GM19468 (cell line): ENCODE measurements around the gene KRABD2.
"Not testable (repeated sequence)": the region's sequence is repeated elsewhere in the genome, so short reads cannot be mapped to it uniquely, and the experiment has no call there.

ENCODE experiments used
- ATAC-seq: cut with Tn5 transposase; IDR thresholded peaks from one replicate; pipeline ENCODE4 v1.9.1; 2021; ENCODE audit warnings: mild to moderate bottlenecking, moderate library complexity, moderate number of reproducible peaks; ENCODE audit not compliant: unreplicated experiment; ENCODE audit errors: extremely low read depth

KRABD2 gene

DNA sequence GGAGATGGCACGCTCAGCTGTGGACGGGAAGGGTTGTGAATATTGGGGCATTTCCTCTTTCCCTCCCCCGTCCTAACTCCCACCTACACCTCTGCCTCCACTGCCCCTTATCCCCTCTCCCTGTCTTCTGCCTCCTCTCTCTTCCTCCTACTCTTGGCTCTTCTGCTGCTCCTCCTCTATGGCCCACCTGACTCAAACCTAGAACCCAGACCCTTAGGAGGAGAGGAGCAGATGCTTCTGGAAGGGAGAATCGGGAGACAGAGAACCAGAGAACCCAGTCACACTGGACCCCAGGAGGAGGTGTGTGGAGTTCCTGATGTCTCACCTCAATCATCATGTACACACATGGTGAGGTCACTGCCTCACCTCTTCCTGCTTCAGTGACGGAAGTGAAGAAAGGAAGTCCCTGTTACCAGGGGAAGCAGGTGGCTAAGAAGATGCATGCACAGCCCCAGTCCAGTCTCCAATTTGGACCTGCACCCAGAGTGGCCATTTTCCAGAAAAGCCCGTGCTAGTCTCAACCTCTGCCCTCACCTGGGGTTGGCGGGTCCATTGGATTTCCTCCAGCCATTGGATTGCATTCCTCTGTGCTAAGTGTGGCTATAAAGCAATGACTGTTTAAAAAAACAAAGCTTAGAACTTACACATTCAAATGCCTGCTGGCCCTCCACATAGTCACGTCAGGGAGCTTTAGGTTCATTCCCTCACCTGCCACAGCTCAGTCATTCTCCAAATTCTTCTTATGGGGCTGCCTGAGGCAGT lies 17.1 kb upstream of the KRABD2 start:
- ATAC-seq, result no peak

DNA sequence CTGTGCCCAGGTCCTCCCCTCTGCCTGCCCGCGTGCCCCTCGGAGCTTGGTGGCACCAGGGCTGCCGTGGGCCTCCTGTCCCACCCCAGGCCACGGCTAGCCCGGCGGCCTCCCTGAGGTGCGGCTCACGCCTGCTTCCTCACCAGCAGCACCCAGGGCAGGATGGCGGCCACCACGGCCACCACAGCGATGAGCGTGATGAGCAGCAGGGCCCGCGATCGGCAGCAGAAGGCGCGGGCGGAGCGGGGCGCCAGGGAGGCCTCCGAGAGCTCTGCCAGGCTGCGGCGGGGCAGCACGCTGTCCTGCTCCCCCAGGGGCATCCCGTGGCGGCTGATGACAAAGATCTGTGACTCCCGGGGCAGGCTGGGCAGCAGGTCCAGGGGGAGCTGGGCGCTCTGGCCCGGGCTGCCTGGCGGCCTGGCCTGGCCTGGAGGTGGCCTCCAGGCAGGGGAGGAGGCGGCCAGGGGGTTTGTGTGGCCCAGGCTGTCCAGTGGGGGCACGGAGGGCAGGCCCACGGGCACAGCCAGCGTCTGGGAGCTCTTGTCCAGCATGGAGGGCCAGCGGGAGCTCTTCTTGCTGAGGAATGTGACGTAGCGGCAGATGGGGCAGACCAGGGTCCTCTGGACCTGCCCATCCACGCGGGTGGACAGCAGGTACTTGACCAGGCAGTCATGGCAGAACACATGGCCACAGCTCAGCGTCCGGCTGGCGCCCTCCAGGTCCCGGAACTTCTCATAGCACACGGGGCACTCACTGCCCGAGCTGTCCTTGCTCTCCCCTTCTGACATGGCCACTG lies 16.4 kb upstream of the KRABD2 start:
- ATAC-seq, result no peak

DNA sequence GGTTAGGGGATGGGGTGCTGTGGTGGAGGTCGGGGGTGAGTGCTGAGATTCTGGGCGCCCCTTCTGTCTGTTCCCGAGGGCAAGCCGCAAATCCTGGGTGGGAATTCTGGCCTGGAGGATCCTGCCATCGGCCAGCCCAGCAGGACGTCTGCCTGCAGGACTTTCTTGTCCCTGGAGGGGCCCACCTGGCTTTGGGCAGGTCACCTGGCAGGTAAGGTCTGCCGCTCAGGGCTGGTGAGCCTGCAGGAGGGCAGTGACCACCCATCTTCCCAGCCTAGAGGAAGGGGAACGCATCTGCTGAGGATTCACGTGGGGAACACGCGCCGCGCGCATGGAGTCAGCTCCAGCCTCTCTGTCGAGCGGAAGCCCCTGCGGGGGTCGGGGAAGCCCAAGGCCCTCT lies 15.8 kb upstream of the KRABD2 start:
- no peak for ATAC-seq

DNA sequence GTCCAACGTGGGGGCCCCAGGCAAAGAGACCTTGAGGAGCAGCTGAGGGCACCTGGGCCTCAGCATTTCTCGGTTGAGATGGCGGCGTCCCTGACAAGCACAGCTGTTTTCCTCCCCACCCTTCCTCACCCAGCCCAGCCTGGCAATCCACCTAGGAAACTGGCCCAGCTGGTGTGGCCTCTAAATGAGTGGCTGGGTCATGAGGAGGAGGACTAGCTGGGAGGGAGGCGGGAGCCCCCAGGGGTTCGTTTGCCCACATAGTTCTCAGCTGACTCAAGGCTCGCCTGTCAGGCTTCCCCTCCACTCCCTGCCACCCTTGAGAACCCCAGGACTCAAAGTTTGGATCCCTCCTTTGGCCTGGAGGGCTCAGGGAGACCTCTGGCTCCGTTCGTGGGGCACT lies 15.2 kb upstream of the KRABD2 start:
- no peak for ATAC-seq

DNA sequence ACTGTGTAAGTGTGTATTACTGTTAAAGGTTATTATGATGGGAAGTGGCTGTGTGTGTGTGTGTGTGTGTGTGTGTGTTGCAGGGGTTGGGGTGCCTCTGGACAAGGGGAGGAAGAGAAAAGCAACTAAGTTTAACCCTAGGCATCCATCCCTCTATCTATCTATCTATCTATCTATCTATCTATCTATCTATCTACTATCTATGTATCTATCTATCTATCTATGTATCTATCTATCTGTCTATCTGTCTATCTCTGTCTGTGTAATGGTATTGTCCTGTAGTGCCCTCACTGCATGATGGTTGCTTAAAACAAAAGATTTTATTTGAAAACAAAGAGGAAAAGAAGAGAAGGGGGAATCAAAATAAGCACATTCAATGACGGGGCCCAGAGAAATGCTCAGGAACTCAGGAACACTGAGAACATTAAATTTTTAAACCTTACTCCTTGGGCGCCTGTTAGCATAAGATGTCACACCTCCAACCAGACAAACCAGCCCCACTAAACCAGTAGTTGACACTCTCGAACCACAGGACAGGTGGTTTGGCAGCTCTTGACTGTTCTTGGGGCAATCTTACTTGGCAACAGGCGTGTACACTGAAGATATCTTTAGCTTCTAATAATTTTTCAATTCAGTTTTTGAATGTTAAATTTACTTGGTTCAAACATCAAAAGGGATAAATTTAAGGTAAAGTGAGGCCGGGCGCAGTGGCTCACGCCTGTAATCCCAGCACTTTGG lies 11.6 kb upstream of the KRABD2 start:
- no peak for ATAC-seq

DNA sequence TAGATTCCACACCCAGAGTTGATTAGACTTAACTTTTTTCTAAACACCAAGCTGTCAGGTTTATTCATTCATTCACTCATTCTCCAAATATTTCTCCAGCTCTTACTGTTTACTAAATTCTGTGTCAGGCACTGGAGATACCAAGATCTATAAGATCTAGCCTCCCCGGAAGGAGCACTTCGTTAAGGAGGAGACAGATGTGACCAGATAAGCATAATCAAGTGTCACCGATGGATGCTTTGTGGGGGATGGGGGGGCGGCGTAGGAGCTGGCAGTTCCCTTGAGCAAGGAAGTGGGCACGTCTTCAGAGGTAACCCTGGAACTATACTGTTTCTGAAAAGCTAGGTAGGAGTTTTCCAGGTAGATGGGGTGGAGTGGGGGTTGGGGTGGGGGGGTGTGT lies 10.3 kb upstream of the KRABD2 start:
- ATAC-seq, result no peak

DNA sequence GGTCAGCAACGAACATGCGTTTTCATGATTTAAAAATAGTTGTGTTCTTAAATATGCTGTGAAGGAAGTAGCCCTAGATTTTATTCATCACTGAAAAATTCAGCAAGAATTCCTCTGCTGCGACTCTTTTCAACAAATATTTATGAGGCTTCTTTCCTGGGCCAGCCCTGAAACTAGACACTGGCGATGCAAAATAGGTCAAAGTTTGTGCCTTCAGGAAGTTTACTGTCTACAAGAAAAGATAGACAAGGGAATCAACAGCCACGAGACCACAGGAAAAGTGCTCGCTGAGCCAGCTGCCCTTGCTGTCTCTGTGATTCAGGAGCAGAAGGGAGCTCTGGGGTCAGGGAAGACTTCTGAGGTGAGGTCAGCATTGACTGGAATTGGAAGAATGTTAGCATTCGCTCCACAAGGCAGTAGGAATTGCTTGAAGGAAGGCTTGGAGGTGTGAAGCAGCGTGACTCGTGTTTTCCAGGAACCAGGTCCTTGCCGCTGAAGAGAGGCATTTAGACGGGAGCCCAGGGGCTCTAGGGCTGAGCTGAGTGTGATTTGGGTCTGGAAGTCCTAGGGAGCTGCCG lies 8.4 kb upstream of the KRABD2 start:
- no peak for ATAC-seq

DNA sequence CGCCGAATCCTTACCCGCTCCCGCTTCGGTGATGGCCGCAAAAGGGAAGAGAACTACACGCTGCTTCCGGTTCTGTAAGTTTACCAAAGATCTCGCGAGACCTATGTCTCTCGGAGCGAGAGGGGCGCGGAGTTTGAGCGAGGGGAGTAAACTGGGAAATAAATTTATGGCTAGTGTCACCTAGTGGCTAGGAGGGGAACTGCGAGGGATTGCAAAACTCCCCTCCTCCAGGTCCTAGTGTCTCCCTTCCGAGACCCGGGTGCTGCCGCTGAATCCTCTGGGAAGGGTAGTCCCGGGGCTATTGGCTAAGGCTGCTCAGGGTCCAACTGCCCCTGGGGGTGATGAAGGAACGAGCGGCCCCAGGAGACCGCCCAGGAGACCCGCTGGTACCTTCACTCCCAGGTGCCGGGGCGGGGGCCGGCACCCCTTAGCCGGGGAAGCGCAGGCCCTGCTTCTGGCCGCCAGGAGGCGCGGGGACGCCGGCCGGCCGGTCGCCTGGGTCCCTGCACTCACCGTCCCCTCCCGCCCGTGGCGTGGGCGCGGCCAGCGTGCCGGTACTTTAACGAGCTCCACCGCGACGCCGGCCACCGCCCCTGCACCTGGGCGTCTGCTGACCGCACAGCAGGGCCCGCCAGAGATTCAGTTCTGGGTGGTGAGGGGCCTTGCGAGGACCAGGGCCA lies 6.8 kb upstream of the KRABD2 start, which contains the start of gene RPL26:
Gene RPL26, minus strand, starts transcription at position 51 of the 680 bp plus-strand sequence. CDS start 883 bp downstream, outside the sequence.
- peak; percentile 75 for ATAC-seq

DNA sequence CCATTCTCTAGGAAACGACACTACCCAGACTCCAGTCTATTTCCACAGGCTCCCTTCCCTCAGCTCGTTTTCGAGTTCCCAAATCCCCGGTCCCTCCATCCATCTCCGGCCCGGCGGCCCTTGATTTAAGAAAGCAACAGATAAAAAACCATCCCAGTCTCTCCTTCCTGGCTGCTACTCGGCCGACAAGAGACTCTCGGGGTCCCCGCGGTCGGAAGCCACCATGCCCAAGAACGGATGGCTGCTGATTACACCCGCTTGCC lies 6.3 kb upstream of the KRABD2 start:
- ATAC-seq, result no peak

DNA sequence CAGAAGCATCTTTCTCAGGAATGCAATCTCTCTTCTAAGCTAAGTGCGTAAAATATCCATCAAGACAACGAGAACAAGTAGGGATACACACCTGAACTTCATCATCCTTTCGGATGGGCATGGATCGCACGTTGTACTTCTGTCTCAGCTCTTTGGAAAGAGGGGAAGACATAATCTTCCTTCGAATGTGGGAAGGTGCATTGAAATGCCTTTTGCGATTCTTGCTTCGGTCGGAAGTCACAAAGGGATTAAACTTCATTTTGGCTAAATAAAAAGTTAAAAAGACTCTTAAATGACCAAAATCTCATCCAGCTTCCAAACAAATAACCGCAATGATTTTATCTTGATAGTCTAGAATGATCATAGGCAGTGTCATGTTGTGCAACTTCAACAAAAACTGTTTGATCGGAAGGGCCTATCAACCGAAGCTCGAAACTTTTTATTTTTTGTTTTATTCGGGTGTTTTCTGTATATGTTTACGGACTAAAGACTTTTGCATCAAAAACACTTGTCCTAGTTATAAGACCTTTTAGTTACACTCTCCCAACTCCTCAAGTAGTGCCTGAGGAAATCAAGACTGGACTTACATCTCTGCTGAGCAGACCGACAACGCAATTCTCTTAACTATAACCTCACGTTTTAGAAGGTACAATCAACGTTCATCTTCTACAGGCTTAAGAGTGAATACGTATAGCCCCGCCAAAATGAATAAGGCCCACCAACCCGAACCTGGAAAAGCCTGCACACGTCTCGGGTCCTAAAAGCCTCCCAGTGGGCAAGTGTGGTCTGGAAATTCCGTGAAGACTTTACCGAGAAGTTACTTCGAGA lies 5.8 kb upstream of the KRABD2 start:
- ATAC-seq, result no peak

DNA sequence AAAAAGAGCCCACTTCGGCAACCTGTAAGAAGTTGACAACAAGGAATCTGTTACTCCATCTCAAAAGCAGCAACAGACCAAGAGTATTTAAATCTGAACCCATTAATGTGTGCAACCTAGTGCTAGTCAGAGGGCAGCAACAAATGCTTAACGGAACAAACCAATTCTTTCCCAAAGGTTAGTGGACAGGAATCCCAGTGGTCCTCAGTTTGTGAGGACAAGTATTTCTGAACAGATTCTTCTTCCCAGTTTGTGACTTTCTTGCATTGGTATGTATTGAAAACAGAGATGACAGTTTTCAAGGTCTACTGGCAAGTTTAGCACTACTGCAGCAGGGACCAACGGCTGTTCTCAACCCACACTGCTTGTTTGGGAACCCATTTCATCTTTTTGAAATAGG lies 3.5 kb upstream of the KRABD2 start:
- no peak for ATAC-seq

DNA sequence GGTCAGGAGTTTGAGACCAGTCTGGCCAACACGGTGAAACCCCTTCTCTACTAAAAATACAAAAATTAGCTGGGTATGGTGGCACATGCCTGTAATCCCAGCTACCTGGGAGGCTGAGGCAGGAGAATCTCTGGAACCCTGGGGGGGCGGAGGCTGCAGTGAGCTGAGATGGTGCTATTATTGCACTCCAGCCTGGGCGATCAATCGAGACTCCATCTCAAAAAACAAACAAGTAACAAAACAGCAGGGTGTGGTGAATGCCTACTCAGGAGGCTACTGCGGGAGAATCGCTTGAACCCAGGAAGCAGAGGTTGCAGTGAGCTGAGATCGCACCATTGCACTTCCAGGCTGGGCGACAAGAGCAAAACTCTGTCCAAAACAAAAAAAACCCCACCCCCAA lies 1.6 kb upstream of the KRABD2 start:
- not testable (repeated sequence) for ATAC-seq

DNA sequence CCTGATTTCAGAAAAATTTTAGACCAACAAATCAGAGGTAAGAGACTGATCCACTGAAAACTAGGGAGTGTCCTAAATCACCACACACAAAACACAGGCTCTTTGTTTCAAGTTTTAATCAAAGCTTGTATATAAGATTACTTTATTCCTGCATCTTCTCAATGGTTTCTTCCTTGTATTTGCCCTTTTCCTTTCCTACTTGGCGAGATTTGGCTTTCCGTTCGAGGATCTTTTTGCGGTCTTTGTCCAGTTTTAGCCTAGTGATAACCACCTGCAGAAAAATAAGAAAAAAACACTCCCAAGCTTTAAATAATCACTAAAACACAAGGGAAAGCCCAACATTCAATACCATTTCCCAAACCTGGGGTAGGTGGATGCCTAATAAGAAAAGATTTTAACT lies 918 bp upstream of the KRABD2 start:
- no peak for ATAC-seq

DNA sequence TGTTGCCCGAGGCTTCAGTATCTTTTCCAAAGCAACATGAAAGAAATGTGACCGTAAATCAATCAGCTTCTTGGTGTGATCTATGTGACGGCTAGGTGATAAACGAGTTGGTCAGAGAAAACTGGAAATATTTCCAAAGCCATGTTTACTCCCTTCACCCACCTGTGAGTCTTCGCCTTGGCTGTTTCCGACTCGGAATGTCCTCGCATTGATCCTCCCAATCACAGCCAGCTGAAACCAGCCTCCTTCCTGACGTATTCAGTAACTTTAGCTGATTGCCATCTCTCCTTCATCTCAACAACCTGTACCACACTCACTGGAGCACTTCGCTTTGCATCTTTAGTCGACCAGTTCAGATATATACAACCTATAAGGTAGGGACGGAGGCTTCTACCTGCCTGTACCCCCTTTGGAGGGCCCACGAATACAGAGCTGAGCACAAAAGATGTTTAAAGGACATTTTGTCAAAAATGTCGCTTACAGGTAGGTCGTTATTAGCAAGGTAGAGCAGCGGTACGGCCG lies 705 bp downstream of the KRABD2 start:
- no peak for ATAC-seq

DNA sequence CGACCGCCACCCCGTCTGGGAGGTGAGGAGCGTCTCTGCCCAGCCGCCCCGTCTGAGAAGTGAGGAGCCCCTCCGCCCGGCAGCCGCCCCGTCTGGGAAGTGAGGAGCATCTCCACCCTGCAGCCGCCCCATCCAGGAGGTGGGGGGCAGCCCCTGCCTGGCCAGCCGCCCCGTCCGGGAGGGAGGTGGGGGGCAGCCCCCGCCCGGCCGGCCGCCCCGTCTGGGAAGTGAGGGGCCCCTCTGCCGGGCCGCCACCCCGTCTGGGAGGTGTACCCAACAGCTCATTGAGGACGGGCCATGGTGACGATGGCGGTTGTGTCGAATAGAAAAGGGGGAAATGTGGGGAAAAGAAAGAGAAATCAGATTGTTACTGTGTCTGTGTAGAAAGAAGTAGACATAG lies 2.6 kb downstream of the KRABD2 start:
- ATAC-seq, result not testable (repeated sequence)

DNA sequence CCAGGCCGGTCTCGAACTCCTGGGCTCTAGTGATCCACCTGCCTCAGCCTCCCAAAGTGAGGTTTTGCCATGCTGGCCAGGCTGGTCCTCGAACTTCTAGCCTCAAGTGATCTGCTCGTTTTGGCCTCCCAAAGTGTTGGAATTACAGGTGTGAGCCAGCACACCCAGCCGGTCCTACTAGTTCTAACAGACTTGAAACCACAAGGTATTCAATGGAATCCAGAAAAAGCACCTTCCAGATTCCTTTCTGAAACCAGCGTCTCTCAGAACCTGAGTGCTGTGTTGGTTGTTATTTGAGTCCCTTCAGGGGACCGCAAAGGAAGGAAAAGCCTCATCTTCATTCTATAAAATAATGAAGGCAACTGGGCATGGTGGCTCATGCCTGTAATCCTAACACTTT lies 4.1 kb downstream of the KRABD2 start:
- no peak for ATAC-seq

DNA sequence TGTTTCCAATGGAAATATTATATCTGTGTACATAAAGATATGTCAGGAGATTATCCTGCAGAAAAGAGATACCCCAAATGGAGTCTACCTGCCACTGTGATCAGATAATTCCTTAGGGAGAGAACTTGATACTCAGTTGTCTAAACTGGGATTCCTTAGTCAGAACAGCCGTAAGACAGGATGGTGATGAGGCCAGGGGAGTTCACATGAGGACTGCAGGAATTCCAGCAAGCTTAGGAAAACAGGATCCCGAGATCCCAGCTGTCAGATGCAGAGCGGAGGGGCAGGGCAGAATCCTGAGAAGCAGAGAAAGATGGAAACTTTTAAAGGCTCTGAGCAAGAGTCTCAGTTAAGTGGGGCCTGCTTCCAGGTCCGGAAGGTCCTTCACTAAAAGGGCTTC lies 4.7 kb downstream of the KRABD2 start:
- no peak for ATAC-seq

DNA sequence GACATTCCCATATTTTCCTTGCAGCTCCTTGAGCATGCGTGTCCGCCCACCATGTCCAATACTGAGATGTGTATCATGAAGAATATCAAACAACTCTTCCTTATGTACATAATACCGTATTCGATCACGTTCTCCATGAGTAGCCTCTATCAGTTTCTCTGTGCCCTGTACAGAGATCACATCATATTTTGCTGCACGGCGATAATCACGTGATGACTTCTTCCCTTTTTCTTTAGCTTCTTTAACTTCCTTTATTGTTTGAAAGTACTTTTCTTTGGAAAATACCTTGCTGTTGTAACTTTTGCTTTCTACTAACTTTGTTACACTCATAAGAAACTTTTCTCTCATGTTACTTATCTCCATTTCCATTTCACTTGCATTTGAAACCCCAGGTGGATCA lies 6.6 kb downstream of the KRABD2 start:
- no peak for ATAC-seq

DNA sequence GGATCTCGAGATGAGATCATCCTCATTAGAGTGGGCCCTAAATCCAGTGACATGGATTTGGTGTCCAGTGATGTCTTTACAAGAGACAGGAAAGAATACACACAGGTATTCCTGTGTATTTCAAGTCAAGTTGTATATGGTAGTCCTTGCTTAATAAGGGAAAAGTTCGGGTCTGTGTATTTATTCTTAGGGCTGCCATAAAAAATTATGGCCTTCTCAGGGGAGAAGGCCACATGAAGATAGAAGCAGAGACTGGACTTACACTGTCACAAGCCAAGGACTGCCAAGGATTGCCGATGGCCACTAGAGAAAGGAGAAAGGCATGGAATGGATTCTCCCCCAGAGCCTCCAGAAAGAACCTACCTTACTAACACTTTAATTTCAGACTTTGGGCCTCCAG lies 8.3 kb downstream of the KRABD2 start:
- no peak for ATAC-seq
